SU-DHL-6 (cell line): ENCODE data around the gene CDH3.

ENCODE experiments used
- H2AFZ ChIP-seq: fragments of 200-600 bp; sonication (generic); 2 replicates; pipeline ENCODE4 v1.6.1; 2014; ENCODE audit warnings: low read depth, mild to moderate bottlenecking, moderate library complexity, mixed read lengths, antibody characterized with exemption, low read length; ENCODE audit not compliant: severe bottlenecking
- H3F3A ChIP-seq: fragments of 200-600 bp; shearing (Covaris generic); 2 replicates; pipeline ENCODE4 v1.6.0; 2016; ENCODE audit warnings: antibody characterized with exemption, mild to moderate bottlenecking; ENCODE audit not compliant: insufficient read depth
- H3K27ac ChIP-seq: fragments of 200-600 bp; sonication (generic); 2 replicates; pipeline ENCODE4 v1.5.1; 2016; ENCODE audit warnings: low read depth, mild to moderate bottlenecking, low read length, moderate library complexity, mixed read lengths
- H3K27me3 ChIP-seq: fragments of 200-600 bp; sonication (generic), shearing (Covaris generic); 2 replicates; pipeline ENCODE4 v1.6.0; 2014; ENCODE audit warnings: mild to moderate bottlenecking, low read length
- H3K36me3 ChIP-seq: fragments of 200-600 bp; sonication (generic); 2 replicates; pipeline ENCODE4 v1.6.1; 2014; ENCODE audit warnings: mild to moderate bottlenecking, low read length, mixed read lengths
- H3K4me2 ChIP-seq: fragments of 300-600, 200-600 bp; shearing (Covaris generic), sonication (generic); 2 replicates; pipeline ENCODE4 v1.6.0; 2014; ENCODE audit warnings: low read length, low read depth, mild to moderate bottlenecking; ENCODE audit not compliant: poor library complexity, severe bottlenecking
- H3K4me3 ChIP-seq: fragments of 200-600 bp; sonication (generic); 2 replicates; pipeline ENCODE4 v1.5.1; 2014; ENCODE audit warnings: antibody characterized with exemption, low read length, mild to moderate bottlenecking, mixed read lengths; ENCODE audit not compliant: insufficient read depth, poor library complexity, severe bottlenecking
- H3K79me2 ChIP-seq: fragments of 200-600 bp; sonication (generic); 2 replicates; pipeline ENCODE4 v1.6.1; 2014; ENCODE audit warnings: mild to moderate bottlenecking, low read length, moderate library complexity; ENCODE audit not compliant: insufficient read depth
- H3K9ac ChIP-seq: fragments of 200-600 bp; sonication (generic); 2 replicates; pipeline ENCODE4 v1.7.0; 2014; ENCODE audit warnings: mild to moderate bottlenecking, low read length
- H3K9me2 ChIP-seq: fragments of 200-600 bp; sonication (generic); replicated peaks from 2 replicates; pipeline ENCODE4 v1.6.1; 2014; ENCODE audit warnings: low read length; ENCODE audit not compliant: insufficient read depth
- H3K9me3 ChIP-seq: fragments of 200-600 bp; sonication (generic); 2 replicates; pipeline ENCODE4 v1.6.1; 2014; ENCODE audit warnings: low read length, mixed read lengths; ENCODE audit not compliant: insufficient read depth
- H4K20me1 ChIP-seq: fragments of 200-600 bp; sonication (generic); 2 replicates; pipeline ENCODE4 v1.6.1; 2014; ENCODE audit warnings: low read depth, mild to moderate bottlenecking, antibody characterized with exemption, low read length, moderate library complexity, mixed read lengths
- CTCF ChIP-seq: fragments of 200-600 bp; sonication (generic); IDR thresholded peaks from one replicate; pipeline ENCODE4 v1.5.1; 2017; ENCODE audit warnings: antibody characterized with exemption, mild to moderate bottlenecking, low read length, moderate library complexity; ENCODE audit not compliant: insufficient read depth, poor library complexity, severe bottlenecking
- EZH2phosphoT487 ChIP-seq: fragments of 200-600 bp; sonication (generic), shearing (Covaris generic); conservative IDR thresholded peaks from 2 replicates; pipeline ENCODE4 v1.6.1; 2018; ENCODE audit warnings: mild to moderate bottlenecking, antibody characterized with exemption, low read length, moderate library complexity, mixed read lengths

The CDH3 gene

GRCh38 chr16:68612996-68613395, 32.1 kb upstream of the CDH3 start:
- Histone ChIP-seq H3K4me2 (no peak overlapping the region), H3F3A (no peaks in the 10 kb centered on the region), H3K27me3 (no peaks in the 10 kb centered on the region), H3K27ac (no peak overlapping the region), H3K36me3 (no peaks in the 10 kb centered on the region), H3K4me3 (no peak overlapping the region), H2AFZ (no peak overlapping the region), H4K20me1 (no peaks in the 10 kb centered on the region), H3K9me3 (0 out of 2 replicates have a peak, but pooled peaks cover 10% of the 10 kb centered on the region), H3K9me2 (no peaks in the 10 kb centered on the region), H3K79me2 (no peaks in the 10 kb centered on the region), H3K9ac (no peak overlapping the region)
- no peak for TF ChIP-seq CTCF

GRCh38 chr16:68617734-68618133, 27.4 kb upstream of the CDH3 start:
- H3K9me2 ChIP-seq: no peaks in the 10 kb centered on the region
- no peak overlapping the region for H2AFZ ChIP-seq
- H4K20me1 ChIP-seq: no peaks in the 10 kb centered on the region
- H3K27ac ChIP-seq: no peak overlapping the region
- no peak overlapping the region for H3K9ac ChIP-seq
- no peaks in the 10 kb centered on the region for H3K27me3 ChIP-seq
- H3K9me3 ChIP-seq: 0 out of 2 replicates have a peak, but pooled peaks cover 10% of the 10 kb centered on the region
- no peaks in the 10 kb centered on the region for H3K36me3 ChIP-seq
- H3K79me2 ChIP-seq: no peaks in the 10 kb centered on the region
- no peak overlapping the region for H3K4me3 ChIP-seq
- H3K4me2 ChIP-seq: no peak overlapping the region
- no peaks in the 10 kb centered on the region for H3F3A ChIP-seq
- TF ChIP-seq EZH2phosphoT487 (no peak), CTCF (no peak)

GRCh38 chr16:68626557-68626956, 18.6 kb upstream of the CDH3 start:
- no peaks in the 10 kb centered on the region for H3K36me3 ChIP-seq
- no peak overlapping the region for H3K9ac ChIP-seq
- no peaks in the 10 kb centered on the region for H4K20me1 ChIP-seq
- no peaks in the 10 kb centered on the region for H3K9me3 ChIP-seq
- no peaks in the 10 kb centered on the region for H3K79me2 ChIP-seq
- no peaks in the 10 kb centered on the region for H3K9me2 ChIP-seq
- H3K4me2 ChIP-seq: no peak overlapping the region
- H3K27ac ChIP-seq: no peak overlapping the region
- H2AFZ ChIP-seq: no peak overlapping the region
- H3K27me3 ChIP-seq: no peaks in the 10 kb centered on the region
- no peaks in the 10 kb centered on the region for H3F3A ChIP-seq
- H3K4me3 ChIP-seq: no peak overlapping the region
- TF ChIP-seq EZH2phosphoT487 (no peak), CTCF (no peak)
